Neural cell (in vitro differentiated cells): ENCODE measurements around the gene PARP12. TPM values are rescaled to one million over a fixed set of nuclear protein-coding genes. Genes with fewer than 3 reads are reported as not detected.

Source experiments
- H2AFZ ChIP-seq: fragments of 200-600, 300-800 bp; sonication (generic), shearing (Covaris generic); 2 replicates; pipeline ENCODE4 v1.6.0; 2014; ENCODE audit warnings: low read depth, mild to moderate bottlenecking, antibody characterized with exemption, low read length, moderate library complexity
- H3F3A ChIP-seq: fragments of 200-600 bp; shearing (Covaris generic); 2 replicates; pipeline ENCODE4 v1.6.1; 2016; ENCODE audit warnings: mild to moderate bottlenecking, moderate library complexity, mixed read lengths, antibody characterized with exemption, low read length; ENCODE audit not compliant: insufficient read depth, poor library complexity, severe bottlenecking
- H3K27ac ChIP-seq: fragments of 200-600, 300-800 bp; sonication (generic), shearing (Covaris generic); 2 replicates; pipeline ENCODE4 v1.5.1; 2014; ENCODE audit warnings: mild to moderate bottlenecking, low read length, moderate library complexity
- H3K27me3 ChIP-seq: fragments of 300-800, 200-600 bp; sonication (generic), shearing (Covaris generic); 2 replicates; pipeline ENCODE4 v1.6.0; 2014; ENCODE audit warnings: mild to moderate bottlenecking, low read depth, low read length, moderate library complexity; ENCODE audit not compliant: insufficient read depth
- H3K36me3 ChIP-seq: fragments of 300-800, 200-600 bp; sonication (generic), shearing (Covaris generic); 2 replicates; pipeline ENCODE4 v1.5.1; 2014; ENCODE audit warnings: mild to moderate bottlenecking, antibody characterized with exemption, low read length, moderate library complexity; ENCODE audit not compliant: insufficient read depth
- H3K4me2 ChIP-seq: fragments of 300-800, 200-600 bp; sonication (generic), shearing (Covaris generic); 2 replicates; pipeline ENCODE4 v1.6.0; 2014; ENCODE audit warnings: mild to moderate bottlenecking, low read length
- H3K4me3 ChIP-seq: fragments of 300-800, 200-600 bp; sonication (generic), shearing (Covaris generic); 2 replicates; pipeline ENCODE4 v1.5.1; 2014; ENCODE audit warnings: mild to moderate bottlenecking, low read length, moderate library complexity
- H3K79me2 ChIP-seq: fragments of 200-600 bp; shearing (Covaris generic); replicated peaks from 2 replicates; pipeline ENCODE4 v1.6.0; 2014; ENCODE audit warnings: mild to moderate bottlenecking, low read length, moderate library complexity; ENCODE audit not compliant: insufficient read depth
- H3K9ac ChIP-seq: fragments of 300-800, 200-600 bp; sonication (generic), shearing (Covaris generic); 2 replicates; pipeline ENCODE4 v1.6.1; 2016; ENCODE audit warnings: mild to moderate bottlenecking, low read length, mixed read lengths
- H3K9me2 ChIP-seq: fragments of 200-600 bp; shearing (Covaris generic); 2 replicates; pipeline ENCODE4 v1.6.1; 2016; ENCODE audit warnings: mild to moderate bottlenecking, low read length, mixed read lengths; ENCODE audit not compliant: insufficient read depth
- H3K9me3 ChIP-seq: fragments of 200-600, 300-800 bp; sonication (generic), shearing (Covaris generic); 2 replicates; pipeline ENCODE4 v1.6.1; 2016; ENCODE audit warnings: mild to moderate bottlenecking, mixed run types, low read length, moderate library complexity, mixed read lengths
- H4K20me1 ChIP-seq: fragments of 200-600 bp; shearing (Covaris generic); 2 replicates; pipeline ENCODE4 v1.6.1; 2016; ENCODE audit warnings: mild to moderate bottlenecking, mixed run types; ENCODE audit not compliant: insufficient read depth
- CTCF ChIP-seq: fragments of 450-650 bp; IDR thresholded peaks from 2 replicates; pipeline ENCODE4 v1.5.1; 2014; ENCODE audit warnings: antibody characterized with exemption, mild to moderate bottlenecking, moderate library complexity; ENCODE audit not compliant: poor library complexity, severe bottlenecking
- EP300 ChIP-seq: fragments of 450-650 bp; conservative IDR thresholded peaks from 2 replicates; pipeline ENCODE4 v1.6.1; 2014; ENCODE audit warnings: antibody characterized with exemption, mild to moderate bottlenecking, moderate library complexity; ENCODE audit not compliant: poor library complexity, severe bottlenecking
- EZH2 ChIP-seq: fragments of 200-600, 300-800 bp; shearing (Covaris generic), sonication (generic); IDR thresholded peaks from 2 replicates; pipeline ENCODE4 v1.6.1; 2014; ENCODE audit warnings: antibody characterized with exemption, low read length, borderline replicate concordance, mild to moderate bottlenecking; ENCODE audit not compliant: insufficient read depth, poor library complexity, severe bottlenecking
- MXI1 ChIP-seq: fragments of 450-650 bp; conservative IDR thresholded peaks from 2 replicates; pipeline ENCODE4 v1.6.1; 2014; ENCODE audit warnings: antibody characterized with exemption, mild to moderate bottlenecking; ENCODE audit not compliant: poor library complexity, severe bottlenecking
- POLR2AphosphoS5 ChIP-seq: IDR thresholded peaks from 2 replicates; pipeline ENCODE4 v1.6.1; 2012
- RAD21 ChIP-seq: fragments of 450-650 bp; conservative IDR thresholded peaks from 2 replicates; pipeline ENCODE4 v1.6.1; 2014; ENCODE audit warnings: antibody characterized with exemption, mild to moderate bottlenecking, moderate library complexity
- SMC3 ChIP-seq: fragments of 450-650 bp; conservative IDR thresholded peaks from 2 replicates; pipeline ENCODE4 v1.6.1; 2014; ENCODE audit warnings: antibody characterized with exemption, mild to moderate bottlenecking, moderate library complexity; ENCODE audit not compliant: poor library complexity
- TAF1 ChIP-seq: IDR thresholded peaks from 2 replicates; pipeline ENCODE4 v1.6.1; 2012; ENCODE audit warnings: low read depth
- polyA plus RNA-seq: library from polyadenylated mRNA; depleted of rRNA; stranded (reverse); fragments of >200 nt; gene quantifications from 2 replicates; pipeline ENCODE4 v1.2.3, GENCODE V29; 2014
- TF ChIP-seq, protein P1 (sequence below): IDR thresholded peaks from 2 replicates; pipeline ENCODE4 v1.6.1; 2012; ENCODE audit warnings: borderline replicate concordance

Gene PARP12
- polyA plus RNA-seq, 1 donor from 2014 or later, result not detected

- Histone ChIP-seq H3K27ac (no peak overlapping the region), H3K9ac (no peak overlapping the region), H3K27me3 (no peaks in the 10 kb centered on the region), H3K36me3 (no peaks in the 10 kb centered on the region), H3F3A (no peaks in the 10 kb centered on the region), H3K9me2 (no peaks in the 10 kb centered on the region), H2AFZ (no peak overlapping the region), H3K4me2 (no peak overlapping the region), H4K20me1 (no peaks in the 10 kb centered on the region), H3K9me3 (no peaks in the 10 kb centered on the region), H3K79me2 (no peaks in the 10 kb centered on the region), H3K4me3 (no peak overlapping the region)
- TF ChIP-seq MXI1 (no peak), POLR2AphosphoS5 (no peak), RAD21 (no peak), EZH2 (no peak), SMC3 (no peak), CTCF (no peak), TAF1 (no peak), EP300 (no peak)
- TF ChIP-seq, protein P1, sequence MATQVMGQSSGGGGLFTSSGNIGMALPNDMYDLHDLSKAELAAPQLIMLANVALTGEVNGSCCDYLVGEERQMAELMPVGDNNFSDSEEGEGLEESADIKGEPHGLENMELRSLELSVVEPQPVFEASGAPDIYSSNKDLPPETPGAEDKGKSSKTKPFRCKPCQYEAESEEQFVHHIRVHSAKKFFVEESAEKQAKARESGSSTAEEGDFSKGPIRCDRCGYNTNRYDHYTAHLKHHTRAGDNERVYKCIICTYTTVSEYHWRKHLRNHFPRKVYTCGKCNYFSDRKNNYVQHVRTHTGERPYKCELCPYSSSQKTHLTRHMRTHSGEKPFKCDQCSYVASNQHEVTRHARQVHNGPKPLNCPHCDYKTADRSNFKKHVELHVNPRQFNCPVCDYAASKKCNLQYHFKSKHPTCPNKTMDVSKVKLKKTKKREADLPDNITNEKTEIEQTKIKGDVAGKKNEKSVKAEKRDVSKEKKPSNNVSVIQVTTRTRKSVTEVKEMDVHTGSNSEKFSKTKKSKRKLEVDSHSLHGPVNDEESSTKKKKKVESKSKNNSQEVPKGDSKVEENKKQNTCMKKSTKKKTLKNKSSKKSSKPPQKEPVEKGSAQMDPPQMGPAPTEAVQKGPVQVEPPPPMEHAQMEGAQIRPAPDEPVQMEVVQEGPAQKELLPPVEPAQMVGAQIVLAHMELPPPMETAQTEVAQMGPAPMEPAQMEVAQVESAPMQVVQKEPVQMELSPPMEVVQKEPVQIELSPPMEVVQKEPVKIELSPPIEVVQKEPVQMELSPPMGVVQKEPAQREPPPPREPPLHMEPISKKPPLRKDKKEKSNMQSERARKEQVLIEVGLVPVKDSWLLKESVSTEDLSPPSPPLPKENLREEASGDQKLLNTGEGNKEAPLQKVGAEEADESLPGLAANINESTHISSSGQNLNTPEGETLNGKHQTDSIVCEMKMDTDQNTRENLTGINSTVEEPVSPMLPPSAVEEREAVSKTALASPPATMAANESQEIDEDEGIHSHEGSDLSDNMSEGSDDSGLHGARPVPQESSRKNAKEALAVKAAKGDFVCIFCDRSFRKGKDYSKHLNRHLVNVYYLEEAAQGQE, result no peak
These were observed 45.7 kb downstream of the PARP12 start for GRCh38 chr7:140017034-140017433.

GRCh38 chr7:140016540-140016939 lies 46.2 kb downstream of the PARP12 start:
- TF ChIP-seq EP300 (no peak), RAD21 (no peak), MXI1 (no peak), EZH2 (no peak), SMC3 (no peak), POLR2AphosphoS5 (no peak), CTCF (no peak), TAF1 (no peak)
- TF ChIP-seq, protein P1, result no peak
- H3F3A ChIP-seq, result no peaks in the 10 kb centered on the region
- no peaks in the 10 kb centered on the region for H3K9me3 ChIP-seq
- H3K27me3 ChIP-seq, result no peaks in the 10 kb centered on the region
- H3K4me2 ChIP-seq, result no peak overlapping the region
- no peak overlapping the region for H3K4me3 ChIP-seq
- no peaks in the 10 kb centered on the region for H3K36me3 ChIP-seq
- no peak overlapping the region for H2AFZ ChIP-seq
- no peaks in the 10 kb centered on the region for H3K79me2 ChIP-seq
- H4K20me1 ChIP-seq, result no peaks in the 10 kb centered on the region
- H3K9me2 ChIP-seq, result no peaks in the 10 kb centered on the region
- H3K9ac ChIP-seq, result no peak overlapping the region
- H3K27ac ChIP-seq, result no peak overlapping the region
